GM12878 (cell line): Measurements from ENCODE around the gene MYOCD. TPM values are rescaled to one million over a fixed set of nuclear protein-coding genes. Genes with fewer than 3 reads are reported as not detected.

ENCODE experiments used
- ATAC-seq: fragments of 200-7000 bp; cut with Tn5 transposase; 3 replicates; pipeline ENCODE4 v1.9.1; 2020; ENCODE audit warnings: mild to moderate bottlenecking, moderate library complexity
- BruUV-seq: library from RNA; stranded (reverse); fragments of 400-500 nt; replicated peaks from 2 replicates; lab custom pipeline; 2021; lab: Mats Ljungman, UMichigan
- CTCF ChIA-PET: fragments of 300-600 bp; sonication (Branson Sonifier 250); formaldehyde crosslinking; extraction: SDS; loops from one replicate; lab custom pipeline; 2021; ENCODE audit warnings: inconsistent platforms; lab: Yijun Ruan, JAX
- POLR2A ChIA-PET: fragments of 350-600 bp; formaldehyde crosslinking; extraction: SDS; loops from one replicate; lab custom pipeline; 2021; ENCODE audit warnings: inconsistent platforms; lab: Charles Lee
- RAD21 ChIA-PET: fragments of 300-600 bp; sonication (Branson Sonifier 250); formaldehyde crosslinking; loops from one replicate; lab custom pipeline; 2023; ENCODE audit warnings: antibody characterized with exemption; ENCODE audit not compliant: unreplicated experiment; lab: Charles Lee
- SMC1A ChIA-PET: fragments of 300-600 bp; sonication (Branson Sonifier 250); formaldehyde crosslinking; loops from one replicate; lab custom pipeline; 2023; ENCODE audit not compliant: unreplicated experiment, uncharacterized antibody; lab: Charles Lee
- DNase-seq: peaks from one replicate; pipeline ENCODE4 v3.0.0-alpha.2; 2011; ENCODE audit warnings: low read depth, low spot score
- FAIRE-seq: peaks from 3 replicates; lab custom pipeline; 2011; peaks lifted over from hg19 to GRCh38; lab: Jason Lieb, UNC
- H2AFZ ChIP-seq: 2 replicates; pipeline ENCODE4 v1.6.0; 2011; ENCODE audit warnings: low read depth, low read length, control low read depth; ENCODE audit not compliant: control insufficient read depth
- H3K27ac ChIP-seq: 2 replicates; pipeline ENCODE4 v1.5.1; 2011; ENCODE audit warnings: control low read depth; ENCODE audit not compliant: control insufficient read depth, insufficient read depth
- H3K27me3 ChIP-seq, 2 experiments: replicated peaks in 1 of 2; 2 replicates each; pipeline versions ENCODE4 v1.6.0 to v1.6.1; 2011; ENCODE audit warnings: low read length in 1 of 2; ENCODE audit not compliant: control insufficient read depth in 2 of 2, insufficient read depth in 2 of 2
- H3K36me3 ChIP-seq, 2 experiments: 2 replicates each; pipeline ENCODE4 v1.5.1; 2011; ENCODE audit warnings: low read length in 1 of 2; ENCODE audit not compliant: control insufficient read depth in 2 of 2, insufficient read depth in 2 of 2
- H3K4me1 ChIP-seq: 2 replicates; pipeline ENCODE4 v1.6.1; 2011; ENCODE audit warnings: mild to moderate bottlenecking, low read length, moderate library complexity, mixed read lengths; ENCODE audit not compliant: control insufficient read depth, insufficient read depth
- H3K4me2 ChIP-seq: 2 replicates; pipeline ENCODE4 v1.6.0; 2011; ENCODE audit warnings: control low read depth; ENCODE audit not compliant: control insufficient read depth, insufficient read depth
- H3K4me3 ChIP-seq: fragments of 200-600 bp; sonication (generic); 2 replicates; pipeline ENCODE4 v1.5.1; 2016
- H3K79me2 ChIP-seq: 2 replicates; pipeline ENCODE4 v1.6.0; 2011; ENCODE audit warnings: low read length; ENCODE audit not compliant: control insufficient read depth, insufficient read depth
- H3K9ac ChIP-seq: 2 replicates; pipeline ENCODE4 v1.8.0; 2011; ENCODE audit warnings: low read length, control low read depth, mixed read lengths; ENCODE audit not compliant: control insufficient read depth, insufficient read depth
- H3K9me3 ChIP-seq: replicated peaks from 3 replicates; pipeline ENCODE4 v1.5.1; 2011; ENCODE audit warnings: mild to moderate bottlenecking, low read length; ENCODE audit not compliant: control insufficient read depth, insufficient read depth
- H4K20me1 ChIP-seq: 2 replicates; pipeline ENCODE4 v1.6.0; 2011; ENCODE audit not compliant: control insufficient read depth, insufficient read depth
- ASH2L ChIP-seq: fragments of 300-600, 200-600 bp; sonication (generic); IDR thresholded peaks from 2 replicates; pipeline ENCODE4 v1.6.1; 2017; ENCODE audit warnings: low read depth, mild to moderate bottlenecking, borderline replicate concordance
- BRCA1 ChIP-seq: IDR thresholded peaks from 2 replicates; pipeline ENCODE4 v1.6.1; 2011; ENCODE audit warnings: low read depth, low read length, improper control_type of control experiment
- DPF2 ChIP-seq: fragments of 450-650 bp; IDR thresholded peaks from 2 replicates; pipeline ENCODE4 v1.6.1; 2017; ENCODE audit warnings: mild to moderate bottlenecking
- EZH2 ChIP-seq: IDR thresholded peaks from 2 replicates; pipeline ENCODE4 v1.6.1; 2012; ENCODE audit warnings: low read depth, mild to moderate bottlenecking, control low read depth, inconsistent platforms, low read length, borderline replicate concordance; ENCODE audit not compliant: control insufficient read depth
- FOXM1 ChIP-seq: IDR thresholded peaks from 2 replicates; pipeline ENCODE4 v1.6.1; 2012; ENCODE audit warnings: low read depth, mild to moderate bottlenecking, inconsistent platforms, low read length, moderate library complexity
- GATAD2B ChIP-seq: fragments of 450-650 bp; conservative IDR thresholded peaks from 2 replicates; pipeline ENCODE4 v1.6.1; 2017; ENCODE audit warnings: low read depth, mild to moderate bottlenecking, moderate library complexity
- IKZF2 ChIP-seq, 2 experiments: fragments of 450-650 bp; IDR thresholded peaks; 2 replicates each; pipeline ENCODE4 v1.6.1; 2017; ENCODE audit warnings: mild to moderate bottlenecking in 2 of 2, moderate library complexity in 2 of 2
- JUND ChIP-seq: IDR thresholded peaks from 2 replicates; pipeline ENCODE4 v1.6.1; 2012; ENCODE audit warnings: low read depth, mild to moderate bottlenecking, low read length, improper control_type of control experiment, moderate library complexity
- MTA3 ChIP-seq: IDR thresholded peaks from 2 replicates; pipeline ENCODE4 v1.6.1; 2012; ENCODE audit warnings: low read length, inconsistent platforms, borderline replicate concordance
- MYC ChIP-seq: IDR thresholded peaks from 2 replicates; pipeline ENCODE4 v1.6.1; 2011; ENCODE audit warnings: mild to moderate bottlenecking, low read length, moderate library complexity, inconsistent platforms; ENCODE audit not compliant: insufficient read depth, insufficient replicate concordance, insufficient read length, severe bottlenecking
- PAX5 ChIP-seq: IDR thresholded peaks from 2 replicates; pipeline ENCODE4 v1.6.1; 2011; ENCODE audit warnings: low read depth, low read length, borderline replicate concordance
- POLR2AphosphoS2 ChIP-seq: IDR thresholded peaks from 2 replicates; pipeline ENCODE4 v1.6.1; 2011; ENCODE audit warnings: low read depth, mild to moderate bottlenecking, low read length, improper control_type of control experiment, moderate library complexity
- RBBP5 ChIP-seq: fragments of 200-600 bp; sonication (generic); conservative IDR thresholded peaks from 2 replicates; pipeline ENCODE4 v1.6.1; 2016
- SIN3A ChIP-seq: IDR thresholded peaks from 2 replicates; pipeline ENCODE4 v1.6.1; 2012; ENCODE audit warnings: low read depth, low read length, improper control_type of control experiment
- SMAD5 ChIP-seq: IDR thresholded peaks from 2 replicates; pipeline ENCODE4 v1.6.1; 2016; ENCODE audit warnings: antibody characterized with exemption, low read depth
- SP1 ChIP-seq: IDR thresholded peaks from one replicate; pipeline ENCODE4 v1.6.1; 2011; ENCODE audit warnings: low read depth, low read length
- YBX1 ChIP-seq: fragments of 450-650 bp; IDR thresholded peaks from 2 replicates; pipeline ENCODE4 v1.6.1; 2016; ENCODE audit warnings: antibody characterized with exemption
- WGBS: methylation state at CpG from one replicate; pipeline ENCODE4 v1.1.6; 2016; ENCODE audit warnings: low lambda C conversion rate; ENCODE audit not compliant: insufficient replicate concordance, insufficient coverage; ENCODE audit errors: missing lambda C conversion rate; 5-methylcytosine and 5-hydroxymethylcytosine counted together
- in situ Hi-C: fragments of 300-500 bp; cut with MboI; formaldehyde crosslinking; loops from 9 replicates; pipeline ENCODE4 v1.14.3; 2018; ENCODE audit warnings: mixed read lengths
- intact Hi-C: fragments of 100-400 bp; cut with micrococcal nuclease; formaldehyde crosslinking; loops from one replicate; pipeline ENCODE4 v1.14.2; 2022; ENCODE audit not compliant: unreplicated experiment
- polyA plus RNA-seq, 11 experiments: library from polyadenylated mRNA; depleted of rRNA in 4 of 11; unstranded in 6 of 11; stranded (reverse) in 5 of 11; fragments of >200 nt; fragmentation: Nextera tagmentation in 4 of 11; fragmentation: Illumina TruSeq in 1 of 11; extraction: Ambion mirVana in 4 of 11; extraction: Trizol in 1 of 11; gene quantifications; 1 replicate in 1 of 11; 2 replicates in 10 of 11; pipeline versions ENCODE4 v1.2.1 to v1.2.3, GENCODE V29; 2011 to 2016; ENCODE audit warnings: inconsistent platforms in 2 of 11, missing spikeins in 2 of 11, low read depth in 1 of 11
- total RNA-seq, 4 experiments: library from RNA; depleted of rRNA in 3 of 4; stranded (reverse); fragments of >200 nt in 3 of 4; fragmentation: Illumina TruSeq in 1 of 4; extraction: Trizol in 1 of 4; gene quantifications; 2 replicates each; pipeline versions ENCODE4 v1.2.1 to v1.2.3, GENCODE V29; 2013 to 2021

The MYOCD gene
- total and polyA plus RNA-seq, 10 of the 15 experiments (the other 5 are each of a cell fraction or from before 2014, with no cell fraction given) = not detected

- BruUV-seq = no TSS peak
- H2AFZ ChIP-seq = no peak overlapping the region
- ATAC-seq (no peak), DNase-seq (no peak), FAIRE-seq (no peak)
- H3K79me2 ChIP-seq = no peaks in the 10 kb centered on the region
- ChIA-PET SMC1A (no interaction called here), CTCF (no interaction called here), POLR2A (no interaction called here), RAD21 (no interaction called here)
- WGBS = 0% methylated on average over 2 of the region's 2 CpGs
- H3K4me2 ChIP-seq = no peak overlapping the region
- no peak for TF ChIP-seq POLR2AphosphoS2
- no peak for TF ChIP-seq PAX5
- TF ChIP-seq RBBP5 = no peak
- TF ChIP-seq EZH2 = no peak
- no peaks in the 10 kb centered on the region for H3K36me3 ChIP-seq
- in situ Hi-C loops = no loop called here
- no peak overlapping the region for H3K27ac ChIP-seq
- H3K4me3 ChIP-seq = no peak overlapping the region
- H3K4me1 ChIP-seq = no peaks in the 10 kb centered on the region
- intact Hi-C loops = no loop called here
- H3K9ac ChIP-seq = no peak overlapping the region
- H4K20me1 ChIP-seq = no peaks in the 10 kb centered on the region
- H3K9me3 ChIP-seq = no peaks in the 10 kb centered on the region; the same call in 2 of the 3 replicates
- H3K27me3 ChIP-seq = no peaks in the 10 kb centered on the region
Observed at GRCh38 chr17:12641084-12641483, 24.6 kb upstream of the MYOCD start.

GRCh38 chr17:12642034-12642433 lies 23.7 kb upstream of the MYOCD start:
- no peak overlapping the region for H3K9ac ChIP-seq
- WGBS = 58% methylated on average over 4 of the region's 4 CpGs
- H3K27ac ChIP-seq = no peak overlapping the region
- no peaks in the 10 kb centered on the region for H3K4me1 ChIP-seq
- H3K4me2 ChIP-seq = no peak overlapping the region
- H2AFZ ChIP-seq = no peak overlapping the region
- no peaks in the 10 kb centered on the region for H3K27me3 ChIP-seq
- ATAC-seq (no peak), DNase-seq (no peak), FAIRE-seq (no peak)
- in situ Hi-C loops = no loop called here
- ChIA-PET POLR2A (no interaction called here), RAD21 (no interaction called here), SMC1A (no interaction called here), CTCF (no interaction called here)
- H3K9me3 ChIP-seq = no peaks in the 10 kb centered on the region; the same call in 2 of the 3 replicates
- no peaks in the 10 kb centered on the region for H3K36me3 ChIP-seq
- H3K79me2 ChIP-seq = no peaks in the 10 kb centered on the region
- intact Hi-C loops = no loop called here
- TF ChIP-seq IKZF2 (IDR thresholded peaks at IDR 0.05) = no peak
- TF ChIP-seq SIN3A = no peak
- no peak for TF ChIP-seq SP1
- no peak for TF ChIP-seq SMAD5
- no peak for TF ChIP-seq GATAD2B
- TF ChIP-seq BRCA1 = no peak
- no peak for TF ChIP-seq ASH2L
- no peak for TF ChIP-seq DPF2
- no peak for TF ChIP-seq FOXM1
- no peak for TF ChIP-seq JUND
- no peak for TF ChIP-seq MTA3
- TF ChIP-seq MYC = no peak
- TF ChIP-seq YBX1 = no peak
- no TSS peak for BruUV-seq
- H4K20me1 ChIP-seq = no peaks in the 10 kb centered on the region
- no peak overlapping the region for H3K4me3 ChIP-seq
